ENCODE measurements around the gene CKAP5. TPM values are rescaled to one million over a fixed set of nuclear protein-coding genes. Genes with fewer than 3 reads are reported as not detected.
A peak's percentile ranks its signal among the peaks of the same experiment; 100 is the strongest.
"Not testable (repeated sequence)": the region's sequence is repeated elsewhere in the genome, so short reads cannot be mapped to it uniquely, and the experiment has no call there.

The CKAP5 gene
- total RNA-seq, 4 donors from 2014 or later: 29.9 to 59.2 (median 38.9) TPM

DNA sequence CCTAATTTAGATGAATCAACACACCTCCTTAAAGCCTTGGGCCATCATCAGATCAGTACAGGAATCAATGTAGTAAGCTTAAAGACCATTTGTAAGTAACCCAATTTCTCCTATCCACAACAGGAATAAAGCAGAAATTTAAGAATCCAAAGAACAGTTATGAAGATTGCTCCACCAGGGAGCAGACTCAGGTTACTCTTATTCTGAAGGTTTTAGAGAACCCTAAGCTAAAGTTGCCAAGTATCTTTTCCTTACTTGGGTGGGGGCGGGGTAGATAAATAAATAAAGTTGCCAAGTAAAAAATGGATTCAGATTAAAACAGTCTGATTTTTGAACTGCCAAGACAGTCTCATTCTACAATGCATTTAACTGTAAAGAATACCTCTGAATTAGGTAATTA lies 18.1 kb downstream of the CKAP5 start:
- H3K9me3 ChIP-seq: no peaks in the 10 kb centered on the region
- no peak for DNase-seq (ENCODE audit: low spot score in 2 of 2)
- TF ChIP-seq EP300 (IDR thresholded peaks at IDR 0.05) (no peak), POLR2A (IDR thresholded peaks at IDR 0.05) (no peak), POLR2AphosphoS5 (IDR thresholded peaks at IDR 0.05) (no peak)
- TF ChIP-seq, protein P1, sequence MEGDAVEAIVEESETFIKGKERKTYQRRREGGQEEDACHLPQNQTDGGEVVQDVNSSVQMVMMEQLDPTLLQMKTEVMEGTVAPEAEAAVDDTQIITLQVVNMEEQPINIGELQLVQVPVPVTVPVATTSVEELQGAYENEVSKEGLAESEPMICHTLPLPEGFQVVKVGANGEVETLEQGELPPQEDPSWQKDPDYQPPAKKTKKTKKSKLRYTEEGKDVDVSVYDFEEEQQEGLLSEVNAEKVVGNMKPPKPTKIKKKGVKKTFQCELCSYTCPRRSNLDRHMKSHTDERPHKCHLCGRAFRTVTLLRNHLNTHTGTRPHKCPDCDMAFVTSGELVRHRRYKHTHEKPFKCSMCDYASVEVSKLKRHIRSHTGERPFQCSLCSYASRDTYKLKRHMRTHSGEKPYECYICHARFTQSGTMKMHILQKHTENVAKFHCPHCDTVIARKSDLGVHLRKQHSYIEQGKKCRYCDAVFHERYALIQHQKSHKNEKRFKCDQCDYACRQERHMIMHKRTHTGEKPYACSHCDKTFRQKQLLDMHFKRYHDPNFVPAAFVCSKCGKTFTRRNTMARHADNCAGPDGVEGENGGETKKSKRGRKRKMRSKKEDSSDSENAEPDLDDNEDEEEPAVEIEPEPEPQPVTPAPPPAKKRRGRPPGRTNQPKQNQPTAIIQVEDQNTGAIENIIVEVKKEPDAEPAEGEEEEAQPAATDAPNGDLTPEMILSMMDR (IDR thresholded peaks at IDR 0.05): no peak
- no peak overlapping the region for H3K27ac ChIP-seq
- H3K27me3 ChIP-seq: no peaks in the 10 kb centered on the region
- peaks cover 40% of the 10 kb centered on the region for H3K4me1 ChIP-seq
- H3K4me3 ChIP-seq: no peak overlapping the region
- H3K36me3 ChIP-seq: no peaks in the 10 kb centered on the region
- 40% methylated on average over 1 of the region's 1 CpG for whole genome bisulfite sequencing

GRCh38 chr11:46826310-46827044 lies 19.6 kb downstream of the CKAP5 start:
- DNase-seq (ENCODE audit: low spot score in 2 of 2): peak; percentile 85 to 89
- TF ChIP-seq POLR2A (IDR thresholded peaks at IDR 0.05) (no peak), POLR2AphosphoS5 (IDR thresholded peaks at IDR 0.05) (peak in 1 of 3 donors; percentile 15), EP300 (IDR thresholded peaks at IDR 0.05) (no peak)
- TF ChIP-seq, protein P1 (IDR thresholded peaks at IDR 0.05): peak in 1 of 2 donors; percentile 25
- 1% methylated on average over 10 of the region's 32 CpGs for WGBS
- Histone ChIP-seq H3K4me3 (peak overlapping the region; percentile 70), H3K9me3 (no peaks in the 10 kb centered on the region), H3K4me1 (peaks cover 40% of the 10 kb centered on the region), H3K36me3 (no peaks in the 10 kb centered on the region), H3K27me3 (no peaks in the 10 kb centered on the region), H3K27ac (peak overlapping the region; percentile 76)

DNA sequence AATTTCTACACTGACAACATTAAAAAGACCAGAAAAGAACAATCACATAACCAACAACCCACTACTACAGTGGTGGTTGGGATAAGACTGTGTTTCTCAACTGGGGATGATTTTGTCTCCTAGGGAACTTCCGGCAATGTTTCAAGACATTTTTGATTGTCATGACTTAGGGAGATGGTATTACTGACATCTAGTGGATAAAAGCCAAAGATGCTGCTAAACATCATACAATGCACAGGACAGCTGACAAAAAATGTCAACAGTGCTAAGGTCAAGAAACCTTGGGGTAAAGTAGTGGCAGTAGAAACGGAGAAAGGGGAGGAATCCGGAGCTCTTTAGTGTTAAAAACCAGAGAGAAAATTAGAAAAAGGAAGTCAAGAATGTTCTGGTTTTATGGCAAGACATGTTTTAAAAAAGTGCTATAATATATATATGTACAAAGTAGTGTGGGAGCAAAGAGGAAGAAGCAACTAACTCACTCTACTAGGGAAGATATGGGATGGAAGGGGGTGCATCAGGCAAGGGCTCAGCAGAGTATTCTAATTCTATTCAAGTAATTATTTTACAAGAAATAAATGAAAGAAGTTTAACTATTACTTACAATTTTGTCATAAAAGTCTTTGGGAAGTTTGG lies 37.2 kb downstream of the CKAP5 start:
- TF ChIP-seq POLR2A (IDR thresholded peaks at IDR 0.05): no peak
- no peak for TF ChIP-seq POLR2AphosphoS5 (IDR thresholded peaks at IDR 0.05)
- TF ChIP-seq, protein P1 (IDR thresholded peaks at IDR 0.05): no peak
- no peak for TF ChIP-seq EP300 (IDR thresholded peaks at IDR 0.05)
- no peak overlapping the region for H3K4me3 ChIP-seq
- 70% methylated on average over 3 of the region's 3 CpGs for WGBS
- DNase-seq (ENCODE audit: low spot score in 2 of 2): no peak
- H3K4me1 ChIP-seq: no peaks in the 10 kb centered on the region
- no peaks in the 10 kb centered on the region for H3K27me3 ChIP-seq
- H3K27ac ChIP-seq: no peak overlapping the region
- H3K9me3 ChIP-seq: no peaks in the 10 kb centered on the region
- peaks cover 43% of the 10 kb centered on the region for H3K36me3 ChIP-seq

DNA sequence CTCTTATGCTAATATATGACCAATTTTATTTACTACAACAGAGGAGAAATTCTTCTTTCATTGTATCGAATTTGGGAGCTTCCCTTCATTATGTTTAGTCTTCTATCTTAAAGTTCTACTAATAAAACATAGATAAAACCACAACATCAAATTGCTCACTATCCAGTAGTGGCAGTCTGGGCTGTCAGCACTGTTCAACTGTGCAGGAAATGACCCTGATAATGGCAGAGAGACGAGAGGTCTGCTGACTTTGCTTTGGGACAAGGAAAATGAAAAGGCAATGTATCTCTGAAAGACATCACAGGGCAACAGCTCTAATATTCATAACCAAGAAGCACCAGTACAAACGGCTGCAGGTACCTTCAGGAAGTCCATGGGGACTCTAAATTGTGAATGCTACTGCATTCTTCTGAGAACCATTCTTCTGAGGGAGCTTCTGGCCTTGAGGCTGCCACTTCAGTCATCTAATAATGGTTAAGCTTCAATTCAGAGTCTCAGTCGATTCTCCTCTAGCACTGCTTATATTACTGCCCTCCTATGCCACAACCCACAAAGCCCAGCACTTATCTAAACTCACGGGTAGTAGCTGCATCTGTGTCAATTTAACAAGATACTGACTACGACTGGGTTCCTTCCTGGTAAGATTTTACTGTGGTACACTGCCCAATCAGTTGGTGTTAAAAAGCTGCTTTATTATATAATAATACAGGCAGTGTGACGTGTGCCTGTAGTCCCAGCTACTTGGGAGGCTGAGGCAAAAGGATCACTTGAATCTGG lies 44.2 kb downstream of the CKAP5 start:
- DNase-seq (ENCODE audit: low spot score in 2 of 2): no peak
- peaks cover 58% of the 10 kb centered on the region for H3K36me3 ChIP-seq
- TF ChIP-seq POLR2AphosphoS5 (IDR thresholded peaks at IDR 0.05) (no peak), EP300 (IDR thresholded peaks at IDR 0.05) (no peak), POLR2A (IDR thresholded peaks at IDR 0.05) (no peak)
- TF ChIP-seq, protein P1 (IDR thresholded peaks at IDR 0.05): no peak
- H3K4me1 ChIP-seq: no peaks in the 10 kb centered on the region
- no peaks in the 10 kb centered on the region for H3K27me3 ChIP-seq
- H3K4me3 ChIP-seq: no peak overlapping the region
- 88% methylated on average over 7 of the region's 7 CpGs for WGBS
- no peaks in the 10 kb centered on the region for H3K9me3 ChIP-seq
- no peak overlapping the region for H3K27ac ChIP-seq

- Histone ChIP-seq H3K4me3 (no peak overlapping the region), H3K4me1 (no peaks in the 10 kb centered on the region), H3K36me3 (peaks cover 69% of the 10 kb centered on the region), H3K9me3 (no peaks in the 10 kb centered on the region), H3K27me3 (no peaks in the 10 kb centered on the region), H3K27ac (no peak overlapping the region)
- WGBS: 86% methylated on average over 1 of the region's 1 CpG
- TF ChIP-seq, protein P1 (IDR thresholded peaks at IDR 0.05): no peak
- TF ChIP-seq EP300 (IDR thresholded peaks at IDR 0.05): no peak
- no peak for TF ChIP-seq POLR2AphosphoS5 (IDR thresholded peaks at IDR 0.05)
- TF ChIP-seq POLR2A (IDR thresholded peaks at IDR 0.05): no peak
- DNase-seq (ENCODE audit: low spot score in 2 of 2): no peak
These were observed 45.9 kb downstream of the CKAP5 start for GRCh38 chr11:46800177-46800576.

DNA sequence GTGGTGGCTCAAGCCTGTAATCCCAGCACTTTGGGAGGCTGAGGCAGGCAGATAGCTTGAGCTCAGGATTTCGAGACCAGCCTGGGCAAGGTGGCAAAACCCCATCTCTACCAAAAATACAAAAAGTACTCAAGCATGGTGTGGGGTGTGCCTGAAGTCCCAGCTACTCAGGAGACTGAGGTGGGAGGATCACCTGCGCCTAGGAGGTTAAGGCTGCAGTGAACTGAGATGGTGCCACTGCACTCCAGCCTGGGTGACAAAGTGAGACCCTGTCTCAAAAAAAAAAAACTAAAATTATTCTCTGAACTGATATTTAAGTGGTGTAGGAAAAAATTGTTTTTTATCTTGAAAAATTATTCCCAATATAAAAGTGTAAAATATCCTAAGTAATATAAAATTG lies 46.4 kb downstream of the CKAP5 start:
- H3K27ac ChIP-seq: not testable (repeated sequence)
- 89% methylated on average over 2 of the region's 2 CpGs for WGBS
- peaks cover 74% of the 10 kb centered on the region for H3K36me3 ChIP-seq

More for the DNA sequence above, 46.4 kb downstream of the CKAP5 start:
- not testable (repeated sequence) for DNase-seq (ENCODE audit: low spot score in 2 of 2); H3K4me3 ChIP-seq; H3K9me3 ChIP-seq; H3K27me3 ChIP-seq; H3K4me1 ChIP-seq

Data from suprapubic skin (tissue), 4 donors.